Right cardiac atrium (tissue), 5 donors: ENCODE results near the gene GIPR. TPM values are rescaled to one million over a fixed set of nuclear protein-coding genes. Genes with fewer than 3 reads are reported as not detected.

Experiments used
- ATAC-seq, 2 donors: fragments of 200-7000 bp; cut with Tn5 transposase; one replicate each; pipeline versions ENCODE4 v1.8.0 to v1.9.1; 2020; ENCODE audit warnings: moderate library complexity in 2 of 2, mild to moderate bottlenecking in 1 of 2
- DNase-seq, 3 donors: peaks; one replicate each; pipeline ENCODE4 v3.0.0-alpha.2; 2020
- H3K27ac ChIP-seq: one replicate; pipeline ENCODE4 v1.5.1; 2013; ENCODE audit warnings: mild to moderate bottlenecking, low read length, control low read depth, moderate library complexity
- H3K27me3 ChIP-seq: one replicate; pipeline ENCODE4 v1.6.1; 2013; ENCODE audit not compliant: control insufficient read depth, insufficient read depth
- H3K4me1 ChIP-seq: one replicate; pipeline ENCODE4 v1.6.1; 2013; ENCODE audit warnings: low read length; ENCODE audit not compliant: control insufficient read depth, insufficient read depth
- H3K4me3 ChIP-seq: one replicate; pipeline ENCODE4 v1.5.1; 2013; ENCODE audit warnings: low read length, control low read depth
- H3K9me3 ChIP-seq: one replicate; pipeline ENCODE4 v1.6.1; 2013; ENCODE audit warnings: low read length; ENCODE audit not compliant: control insufficient read depth
- WGBS: extraction: QIAGEN DNeasy Blood & Tissue Kit; methylation state at CpG from one replicate; pipeline ENCODE4 v1.1.7; 2013; 5-methylcytosine and 5-hydroxymethylcytosine counted together
- intact Hi-C, 4 donors: fragments of 100-400 bp; cut with DNase I; formaldehyde crosslinking; loops; one replicate each; pipeline versions ENCODE4 v1.11.0 to v1.14.0; 2022 to 2023
- polyA plus RNA-seq: library from polyadenylated mRNA; stranded (reverse); fragments of 200-250 nt; gene quantifications from one replicate; pipeline ENCODE4 v1.2.3, GENCODE V29; 2013
- total RNA-seq, 4 donors: library from RNA; stranded (reverse); fragmentation: NEBNext Ultra II Directional; extraction: Animal tissue kit (Norgen Biotek cat#: 25700); gene quantifications; one replicate each; pipeline ENCODE4 v1.2.1, GENCODE V29; 2021
- donor health status: healthy with polysubstance abuse.
- donor health status: DM: no; HTN: yes; CAD: no.
- donor health status: DM: no; HTN: no; CAD: no.
- donor health status: DM: no; HTN: yes; CAD: no; lungs with severe emphysema.
- donor health status: DM: yes; HTN: yes; CAD: no.

GIPR gene
- total and polyA plus RNA-seq, 5 donors, result 8.5 to 16.7 (median 12.2) TPM

GRCh38 chr19:45646345-45646698, 21.7 kb upstream of the GIPR start:
- H3K9me3 ChIP-seq, result no peaks in the 10 kb centered on the region
- peak overlapping the region; percentile 51 for H3K4me3 ChIP-seq
- no peaks in the 10 kb centered on the region for H3K27me3 ChIP-seq
- DNase-seq, result no peak
- no peak overlapping the region for H3K27ac ChIP-seq
- no peak for ATAC-seq
- peaks cover 2% of the 10 kb centered on the region for H3K4me1 ChIP-seq
- intact Hi-C loops, result loop anchor here in 3 of 4 donors (10.0 kb wide), 2 partner anchors 62 to 122 kb away; partner anchors contain the start of gene OPA3 (in 1 of the 3)
- 12% methylated on average over 9 of the region's 9 CpGs for WGBS

- 59% methylated on average over 3 of the region's 3 CpGs for WGBS
Observed at GRCh38 chr19:45650722-45651121, 17.3 kb upstream of the GIPR start.

GRCh38 chr19:45653634-45654033, 14.4 kb upstream of the GIPR start:
- DNase-seq, result peak in 1 of 3 donors; percentile 6
- no peaks in the 10 kb centered on the region for H3K4me1 ChIP-seq
- ATAC-seq, result no peak
- intact Hi-C loops, result no loop called here
- WGBS, result 32% methylated on average over 5 of the region's 5 CpGs
- H3K27ac ChIP-seq, result no peak overlapping the region
- no peak overlapping the region for H3K4me3 ChIP-seq
- no peaks in the 10 kb centered on the region for H3K27me3 ChIP-seq
- no peaks in the 10 kb centered on the region for H3K9me3 ChIP-seq

More at GRCh38 chr19:45650722-45651121, 17.3 kb upstream of the GIPR start:
- H3K27me3 ChIP-seq, result no peaks in the 10 kb centered on the region
- ATAC-seq (no peak), DNase-seq (no peak)
- intact Hi-C loops, result no loop called here
- no peaks in the 10 kb centered on the region for H3K9me3 ChIP-seq
- no peak overlapping the region for H3K4me3 ChIP-seq
- H3K27ac ChIP-seq, result no peak overlapping the region
- H3K4me1 ChIP-seq, result no peaks in the 10 kb centered on the region

GRCh38 chr19:45655073-45655472, 12.9 kb upstream of the GIPR start:
- H3K27me3 ChIP-seq, result no peaks in the 10 kb centered on the region
- DNase-seq (no peak), ATAC-seq (no peak)
- intact Hi-C loops, result no loop called here
- no peak overlapping the region for H3K27ac ChIP-seq
- H3K4me1 ChIP-seq, result no peaks in the 10 kb centered on the region
- 33% methylated on average over 3 of the region's 3 CpGs for WGBS
- no peak overlapping the region for H3K4me3 ChIP-seq
- H3K9me3 ChIP-seq, result no peaks in the 10 kb centered on the region

- no peaks in the 10 kb centered on the region for H3K27me3 ChIP-seq
- intact Hi-C loops, result no loop called here
- H3K9me3 ChIP-seq, result no peaks in the 10 kb centered on the region
- DNase-seq (no peak), ATAC-seq (no peak)
- H3K27ac ChIP-seq, result no peak overlapping the region
- no peak overlapping the region for H3K4me3 ChIP-seq
- 32% methylated on average over 14 of the region's 14 CpGs for WGBS
- H3K4me1 ChIP-seq, result no peaks in the 10 kb centered on the region
Observed at GRCh38 chr19:45657520-45658167, 10.4 kb upstream of the GIPR start.

- peak in 1 of 3 donors; percentile 31 for DNase-seq
Observed at GRCh38 chr19:45659096-45659729, 8.8 kb upstream of the GIPR start.

GRCh38 chr19:45660636-45661035, 7.4 kb upstream of the GIPR start:
- Histone ChIP-seq H3K9me3 (no peaks in the 10 kb centered on the region), H3K27ac (no peak overlapping the region), H3K27me3 (no peaks in the 10 kb centered on the region), H3K4me1 (no peaks in the 10 kb centered on the region), H3K4me3 (no peak overlapping the region)
- 43% methylated on average over 8 of the region's 8 CpGs for WGBS
- DNase-seq, result no peak
- ATAC-seq, result no peak
- intact Hi-C loops, result no loop called here

More at GRCh38 chr19:45659096-45659729, 8.8 kb upstream of the GIPR start:
- Histone ChIP-seq H3K4me3 (no peak overlapping the region), H3K27me3 (no peaks in the 10 kb centered on the region), H3K27ac (no peak overlapping the region), H3K9me3 (no peaks in the 10 kb centered on the region), H3K4me1 (no peaks in the 10 kb centered on the region)
- no peak for ATAC-seq
- WGBS, result 68% methylated on average over 6 of the region's 6 CpGs
- intact Hi-C loops, result no loop called here

- Histone ChIP-seq H3K27ac (no peak overlapping the region), H3K27me3 (no peaks in the 10 kb centered on the region), H3K4me1 (no peaks in the 10 kb centered on the region), H3K4me3 (no peak overlapping the region), H3K9me3 (no peaks in the 10 kb centered on the region)
- intact Hi-C loops, result no loop called here
- DNase-seq, result no peak
- WGBS, result 89% methylated on average over 1 of the region's 1 CpG
- ATAC-seq, result no peak
Observed at GRCh38 chr19:45663800-45664199, 4.2 kb upstream of the GIPR start.

GRCh38 chr19:45664575-45664974, 3.4 kb upstream of the GIPR start:
- ATAC-seq, result no peak
- Histone ChIP-seq H3K4me3 (no peak overlapping the region), H3K27ac (no peak overlapping the region), H3K4me1 (no peaks in the 10 kb centered on the region), H3K9me3 (no peaks in the 10 kb centered on the region), H3K27me3 (no peaks in the 10 kb centered on the region)
- intact Hi-C loops, result no loop called here
- DNase-seq, result no peak
- 58% methylated on average over 7 of the region's 7 CpGs for WGBS

- ATAC-seq (no peak), DNase-seq (no peak)
- no peaks in the 10 kb centered on the region for H3K27me3 ChIP-seq
- no peaks in the 10 kb centered on the region for H3K4me1 ChIP-seq
- peak overlapping the region; percentile 72 for H3K4me3 ChIP-seq
- WGBS, result under 1% methylated on average over 19 of the region's 19 CpGs
- peak overlapping the region; percentile 43 for H3K27ac ChIP-seq
- intact Hi-C loops, result no loop called here
- H3K9me3 ChIP-seq, result no peaks in the 10 kb centered on the region
Observed at GRCh38 chr19:45668342-45668871, 386 bp downstream of the GIPR start.

- intact Hi-C loops, result no loop called here
- no peak overlapping the region for H3K27ac ChIP-seq
- no peaks in the 10 kb centered on the region for H3K9me3 ChIP-seq
- DNase-seq (peak; percentile 85 to 93 (median 86)), ATAC-seq (peak; percentile 81 to 88)
- H3K27me3 ChIP-seq, result no peaks in the 10 kb centered on the region
- H3K4me3 ChIP-seq, result peak overlapping the region; percentile 20
- 11% methylated on average over 42 of the region's 42 CpGs for WGBS
- no peaks in the 10 kb centered on the region for H3K4me1 ChIP-seq
Observed at GRCh38 chr19:45670670-45671453, 2.8 kb downstream of the GIPR start.
